ENCODE results near the gene ZFPM1.

Gene ZFPM1

GRCh38 chr16:88440686-88441405, 12.2 kb upstream of the ZFPM1 start:
- Histone ChIP-seq H3K27ac (no peak overlapping the region), H3K36me3 (ENCODE audit: insufficient read depth, low read length) (no peaks in the 10 kb centered on the region), H3K9me3 (ENCODE audit: low read depth, low read length) (no peaks in the 10 kb centered on the region), H3K9ac (ENCODE audit: insufficient read length) (no peak overlapping the region), H3K4me3 (no peak overlapping the region)
- no peak for TF ChIP-seq EZH2 (IDR thresholded peaks at IDR 0.05)
- no peak for TF ChIP-seq POLR2AphosphoS5 (IDR thresholded peaks at IDR 0.05; ENCODE audit: borderline replicate concordance, low read depth, low read length)
- no peak for TF ChIP-seq FOXP2 (optimal IDR thresholded peaks at IDR 0.05; ENCODE audit: control extremely low read depth, extremely low read length, insufficient read depth)
- DNase-seq (ENCODE audit: low read depth, low spot score): no peak

- H3K9me3 ChIP-seq (ENCODE audit: low read depth, low read length): no peaks in the 10 kb centered on the region
- no peak overlapping the region for H3K27ac ChIP-seq
- no peak for DNase-seq (ENCODE audit: low read depth, low spot score)
- H3K9ac ChIP-seq (ENCODE audit: insufficient read length): no peak overlapping the region
- H3K4me3 ChIP-seq: no peak overlapping the region
- H3K36me3 ChIP-seq (ENCODE audit: insufficient read depth, low read length): no peaks in the 10 kb centered on the region
- TF ChIP-seq EZH2 (IDR thresholded peaks at IDR 0.05) (no peak), POLR2AphosphoS5 (IDR thresholded peaks at IDR 0.05; ENCODE audit: borderline replicate concordance, low read depth, low read length) (no peak), FOXP2 (optimal IDR thresholded peaks at IDR 0.05; ENCODE audit: control extremely low read depth, extremely low read length, insufficient read depth) (no peak)
Measured at GRCh38 chr16:88441460-88441859, 11.6 kb upstream of the ZFPM1 start.

- TF ChIP-seq FOXP2 (optimal IDR thresholded peaks at IDR 0.05; ENCODE audit: control extremely low read depth, extremely low read length, insufficient read depth): no peak
- TF ChIP-seq POLR2AphosphoS5 (IDR thresholded peaks at IDR 0.05; ENCODE audit: borderline replicate concordance, low read depth, low read length): no peak
- no peak for TF ChIP-seq EZH2 (IDR thresholded peaks at IDR 0.05)
- no peak overlapping the region for H3K9ac ChIP-seq (ENCODE audit: insufficient read length)
- no peak for DNase-seq (ENCODE audit: low read depth, low spot score)
Measured at GRCh38 chr16:88442383-88442726, 10.7 kb upstream of the ZFPM1 start.

GRCh38 chr16:88442727-88443576, 10.1 kb upstream of the ZFPM1 start:
- no peak for TF ChIP-seq FOXP2 (optimal IDR thresholded peaks at IDR 0.05; ENCODE audit: control extremely low read depth, extremely low read length, insufficient read depth)
- TF ChIP-seq POLR2AphosphoS5 (IDR thresholded peaks at IDR 0.05; ENCODE audit: borderline replicate concordance, low read depth, low read length): no peak
- TF ChIP-seq EZH2 (IDR thresholded peaks at IDR 0.05): no peak
- Histone ChIP-seq H3K36me3 (ENCODE audit: insufficient read depth, low read length) (no peaks in the 10 kb centered on the region), H3K9me3 (ENCODE audit: low read depth, low read length) (no peaks in the 10 kb centered on the region), H3K4me3 (no peak overlapping the region), H3K27ac (no peak overlapping the region), H3K9ac (ENCODE audit: insufficient read length) (no peak overlapping the region)
- no peak for DNase-seq (ENCODE audit: low read depth, low spot score)

More at GRCh38 chr16:88442383-88442726, 10.7 kb upstream of the ZFPM1 start:
- Histone ChIP-seq H3K9me3 (ENCODE audit: low read depth, low read length) (no peaks in the 10 kb centered on the region), H3K4me3 (no peak overlapping the region), H3K36me3 (ENCODE audit: insufficient read depth, low read length) (no peaks in the 10 kb centered on the region), H3K27ac (no peak overlapping the region)

GRCh38 chr16:88444826-88445582, 8.1 kb upstream of the ZFPM1 start:
- H3K27ac ChIP-seq: no peak overlapping the region
- no peaks in the 10 kb centered on the region for H3K36me3 ChIP-seq (ENCODE audit: insufficient read depth, low read length)
- TF ChIP-seq EZH2 (IDR thresholded peaks at IDR 0.05) (no peak), POLR2AphosphoS5 (IDR thresholded peaks at IDR 0.05; ENCODE audit: borderline replicate concordance, low read depth, low read length) (no peak), FOXP2 (optimal IDR thresholded peaks at IDR 0.05; ENCODE audit: control extremely low read depth, extremely low read length, insufficient read depth) (no peak)
- H3K9me3 ChIP-seq (ENCODE audit: low read depth, low read length): no peaks in the 10 kb centered on the region
- no peak for DNase-seq (ENCODE audit: low read depth, low spot score)
- H3K9ac ChIP-seq (ENCODE audit: insufficient read length): no peak overlapping the region
- no peak overlapping the region for H3K4me3 ChIP-seq

GRCh38 chr16:88445583-88445960, 7.5 kb upstream of the ZFPM1 start:
- no peaks in the 10 kb centered on the region for H3K36me3 ChIP-seq (ENCODE audit: insufficient read depth, low read length)
- no peak for DNase-seq (ENCODE audit: low read depth, low spot score)
- H3K27ac ChIP-seq: no peak overlapping the region
- H3K9me3 ChIP-seq (ENCODE audit: low read depth, low read length): no peaks in the 10 kb centered on the region
- TF ChIP-seq EZH2 (IDR thresholded peaks at IDR 0.05) (no peak), POLR2AphosphoS5 (IDR thresholded peaks at IDR 0.05; ENCODE audit: borderline replicate concordance, low read depth, low read length) (no peak), FOXP2 (optimal IDR thresholded peaks at IDR 0.05; ENCODE audit: control extremely low read depth, extremely low read length, insufficient read depth) (no peak)
- no peak overlapping the region for H3K4me3 ChIP-seq
- H3K9ac ChIP-seq (ENCODE audit: insufficient read length): no peak overlapping the region

GRCh38 chr16:88446061-88446460, 7.0 kb upstream of the ZFPM1 start:
- H3K27ac ChIP-seq: no peak overlapping the region
- no peak overlapping the region for H3K4me3 ChIP-seq
- no peak for DNase-seq (ENCODE audit: low read depth, low spot score)
- TF ChIP-seq FOXP2 (optimal IDR thresholded peaks at IDR 0.05; ENCODE audit: control extremely low read depth, extremely low read length, insufficient read depth): no peak
- TF ChIP-seq EZH2 (IDR thresholded peaks at IDR 0.05): no peak
- no peak for TF ChIP-seq POLR2AphosphoS5 (IDR thresholded peaks at IDR 0.05; ENCODE audit: borderline replicate concordance, low read depth, low read length)
- H3K9ac ChIP-seq (ENCODE audit: insufficient read length): no peak overlapping the region
- H3K9me3 ChIP-seq (ENCODE audit: low read depth, low read length): no peaks in the 10 kb centered on the region
- no peaks in the 10 kb centered on the region for H3K36me3 ChIP-seq (ENCODE audit: insufficient read depth, low read length)

GRCh38 chr16:88446736-88447135, 6.3 kb upstream of the ZFPM1 start:
- Histone ChIP-seq H3K9ac (ENCODE audit: insufficient read length) (no peak overlapping the region), H3K36me3 (ENCODE audit: insufficient read depth, low read length) (no peaks in the 10 kb centered on the region), H3K9me3 (ENCODE audit: low read depth, low read length) (no peaks in the 10 kb centered on the region), H3K27ac (no peak overlapping the region), H3K4me3 (no peak overlapping the region)
- no peak for DNase-seq (ENCODE audit: low read depth, low spot score)
- TF ChIP-seq POLR2AphosphoS5 (IDR thresholded peaks at IDR 0.05; ENCODE audit: borderline replicate concordance, low read depth, low read length): no peak
- TF ChIP-seq FOXP2 (optimal IDR thresholded peaks at IDR 0.05; ENCODE audit: control extremely low read depth, extremely low read length, insufficient read depth): no peak
- no peak for TF ChIP-seq EZH2 (IDR thresholded peaks at IDR 0.05)
